ENCODE data around the gene DISC1.
"Not testable (repeated sequence)": the region's sequence is repeated elsewhere in the genome, so short reads cannot be mapped to it uniquely, and the experiment has no call there.

The DISC1 gene

DNA sequence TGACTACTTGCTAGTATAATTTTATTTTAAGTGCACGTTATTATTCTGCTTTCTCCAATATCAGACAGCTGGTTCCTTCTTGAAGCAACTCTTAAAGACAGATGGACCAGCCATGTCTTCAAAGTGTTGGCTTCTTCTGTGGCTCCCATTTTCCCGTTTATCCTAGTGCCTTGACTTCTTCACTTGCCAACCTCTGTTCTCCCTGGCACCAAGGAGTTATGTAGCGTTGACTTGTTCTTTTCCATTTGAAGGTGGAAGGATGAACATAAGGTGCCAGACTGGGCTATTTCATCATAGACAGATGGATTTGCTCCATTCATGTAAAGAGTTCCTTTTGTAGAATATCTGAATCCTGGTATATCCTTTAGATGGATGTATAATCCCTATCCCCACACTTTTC is 260.6 kb downstream of the DISC1 start:
- no peak for DNase-seq (ENCODE audit: low read depth in 2 of 2)

DNA sequence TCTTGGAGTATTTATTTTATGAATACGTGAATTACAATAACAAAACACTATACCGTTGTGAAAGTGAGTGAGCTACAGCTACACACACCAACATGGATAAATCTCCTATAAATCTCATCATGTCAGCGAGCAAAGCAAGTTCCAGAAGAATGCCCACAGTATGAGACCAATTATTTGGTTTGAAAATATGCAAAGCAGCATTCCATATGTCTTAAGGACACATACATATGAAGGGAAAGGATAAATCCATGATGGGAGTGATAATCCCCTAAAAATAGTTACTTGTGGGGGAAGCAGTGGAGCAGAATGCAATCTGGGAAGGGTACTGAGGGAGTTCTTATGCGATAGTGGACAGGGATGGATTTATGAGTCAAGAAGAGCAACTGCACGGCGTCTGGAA is 261.3 kb downstream of the DISC1 start:
- DNase-seq (ENCODE audit: low read depth in 2 of 2) = no peak

DNA sequence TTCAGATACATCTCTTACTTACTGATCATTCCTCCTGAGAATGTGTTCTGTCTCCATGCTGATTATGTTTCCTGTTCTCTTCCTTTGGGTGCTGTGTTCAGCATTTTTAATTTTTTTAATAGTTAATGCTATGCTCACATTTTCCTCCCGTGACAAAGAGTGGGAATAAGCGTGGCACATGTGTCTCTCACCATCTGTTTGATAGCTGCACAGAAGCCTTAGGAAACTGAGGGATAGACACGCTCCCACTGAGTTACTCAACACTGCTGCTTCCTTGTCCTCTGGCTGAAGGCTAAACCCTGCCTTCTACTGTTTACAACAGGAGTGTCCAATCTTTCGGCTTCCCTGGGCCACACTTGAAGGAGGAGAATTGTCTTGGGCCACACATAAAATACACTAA is 264.2 kb downstream of the DISC1 start:
- no peak for DNase-seq (ENCODE audit: low read depth in 2 of 2)

DNA sequence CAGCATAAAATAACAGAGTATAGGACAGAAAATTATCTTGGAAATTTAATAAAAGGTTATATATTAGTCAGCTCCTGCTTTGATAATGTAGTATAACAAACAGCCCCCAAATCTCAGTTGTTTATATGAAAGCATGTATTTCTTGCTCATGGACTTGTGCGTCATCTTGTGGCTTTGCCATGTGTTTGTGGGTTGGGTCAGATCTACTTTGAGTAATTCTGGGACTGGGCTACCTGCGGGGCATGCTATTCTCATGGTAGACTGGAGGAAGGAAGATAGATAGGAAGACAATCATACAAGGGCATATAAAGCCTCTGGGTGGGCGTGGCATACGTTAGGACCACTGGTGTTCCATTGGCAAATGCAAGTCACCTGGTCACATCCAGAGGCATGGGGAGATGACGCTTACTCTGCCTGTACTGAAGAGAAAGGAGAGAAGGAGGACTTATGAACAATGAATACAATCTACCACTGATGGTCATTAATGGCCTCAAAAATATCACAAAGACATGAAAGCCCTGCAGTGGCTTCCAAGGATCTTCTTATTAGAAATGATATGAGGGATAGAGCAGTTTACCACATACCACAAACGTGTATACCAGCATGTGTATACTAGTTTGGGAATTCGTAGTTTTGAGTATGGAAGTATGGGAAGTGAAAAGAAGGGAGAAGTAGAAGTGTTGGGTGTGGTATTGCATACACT is 267.0 kb downstream of the DISC1 start:
- DNase-seq (ENCODE audit: low read depth in 2 of 2) = no peak

DNA sequence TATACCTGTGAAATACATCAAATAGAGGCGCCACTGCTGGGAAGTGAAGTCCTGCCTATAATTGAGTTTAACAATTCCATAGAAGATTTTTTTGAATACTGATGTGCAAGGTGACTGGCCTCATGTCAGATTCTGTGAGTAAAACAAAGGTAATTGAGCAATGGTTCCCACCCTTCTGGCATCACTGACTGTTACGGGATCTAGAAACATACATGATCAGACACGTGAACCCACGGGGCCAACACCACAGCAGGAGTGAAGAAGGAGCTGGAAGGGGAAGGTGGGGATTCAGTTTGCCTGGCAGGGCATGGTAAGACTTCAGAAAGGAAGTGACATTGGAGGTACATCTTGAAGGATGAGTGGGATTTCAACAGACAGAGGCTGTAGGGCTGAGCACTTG is 270.2 kb downstream of the DISC1 start:
- no peak for DNase-seq (ENCODE audit: low read depth in 2 of 2)

DNA sequence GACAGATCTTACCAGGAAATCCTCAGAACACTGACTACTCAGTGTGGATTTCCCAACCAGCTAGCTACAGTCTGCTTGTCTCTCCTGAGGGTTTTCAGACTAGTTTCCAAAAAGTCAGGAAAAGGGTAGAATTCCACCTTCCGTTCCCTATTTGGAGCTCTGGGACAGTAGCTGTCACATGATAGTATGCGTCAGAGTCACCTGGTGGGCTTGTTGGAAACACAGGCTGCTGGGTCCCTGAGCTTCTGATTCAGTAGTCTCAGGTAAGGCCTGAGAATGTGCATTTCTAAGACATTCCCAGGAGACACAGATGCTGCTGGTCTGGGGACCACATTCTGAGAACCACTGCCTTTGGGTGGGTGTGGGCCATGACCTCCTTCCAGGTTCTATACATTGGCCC is 272.5 kb downstream of the DISC1 start:
- DNase-seq (ENCODE audit: low read depth in 2 of 2) = no peak

DNA sequence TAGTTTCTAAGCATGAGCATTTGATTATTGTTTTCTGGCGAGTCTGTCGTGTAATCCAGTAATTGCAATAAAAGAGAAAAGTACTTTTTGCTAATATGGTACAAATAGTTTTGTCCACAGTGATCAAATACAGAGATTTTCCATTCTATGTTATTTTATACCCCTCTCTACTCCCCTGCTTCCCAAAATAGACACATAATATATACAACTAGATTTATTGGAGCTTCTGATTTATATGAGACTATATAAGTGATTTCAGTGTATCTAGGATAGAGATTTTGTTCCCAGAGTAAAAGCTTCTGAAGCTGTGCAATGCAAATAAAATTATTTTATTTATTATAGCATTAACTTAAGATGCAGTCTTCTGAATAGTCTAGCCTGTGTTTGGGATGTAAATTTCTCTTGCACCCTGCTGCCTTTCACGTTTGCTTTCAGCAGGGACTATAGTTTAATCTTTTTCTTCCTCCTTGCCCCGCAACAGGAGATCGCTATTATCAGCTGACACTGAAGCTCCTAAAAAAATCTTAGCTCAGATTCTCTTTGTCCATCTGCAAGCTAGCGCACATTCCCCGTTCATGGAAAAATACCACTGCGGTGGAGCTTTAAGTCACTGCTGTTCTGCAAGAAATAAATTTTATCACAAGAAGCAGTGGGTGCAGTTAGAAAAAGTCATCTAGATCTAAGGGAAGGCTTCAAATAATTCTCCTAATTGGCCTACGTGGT is 273.3 kb downstream of the DISC1 start:
- DNase-seq (ENCODE audit: low read depth in 2 of 2) = no peak

DNA sequence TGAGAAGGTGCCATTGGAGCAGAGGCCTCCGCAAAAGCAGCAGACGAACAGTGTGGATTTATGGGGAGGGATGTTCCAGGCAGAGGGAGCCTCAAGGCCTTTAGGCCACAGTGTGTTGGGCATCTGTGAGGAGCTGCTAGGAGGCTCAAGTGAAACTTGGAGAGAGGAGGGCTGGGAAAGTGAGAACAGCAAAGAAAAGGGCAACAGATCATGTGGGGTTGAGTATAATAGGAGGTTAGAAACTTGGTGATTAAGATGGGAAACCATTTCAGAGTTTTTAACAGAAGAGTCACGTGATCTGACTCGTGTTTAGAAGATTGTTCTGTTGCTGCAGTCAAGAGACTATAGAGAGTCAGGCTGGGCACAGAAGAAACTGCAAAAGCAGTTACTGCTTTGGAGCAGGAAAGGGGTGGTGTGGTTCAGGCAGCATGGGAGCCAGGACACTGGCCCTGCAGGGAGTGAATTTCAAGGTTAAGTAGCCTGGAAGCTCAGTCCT is 277.0 kb downstream of the DISC1 start:
- no peak for DNase-seq (ENCODE audit: low read depth in 2 of 2)

DNA sequence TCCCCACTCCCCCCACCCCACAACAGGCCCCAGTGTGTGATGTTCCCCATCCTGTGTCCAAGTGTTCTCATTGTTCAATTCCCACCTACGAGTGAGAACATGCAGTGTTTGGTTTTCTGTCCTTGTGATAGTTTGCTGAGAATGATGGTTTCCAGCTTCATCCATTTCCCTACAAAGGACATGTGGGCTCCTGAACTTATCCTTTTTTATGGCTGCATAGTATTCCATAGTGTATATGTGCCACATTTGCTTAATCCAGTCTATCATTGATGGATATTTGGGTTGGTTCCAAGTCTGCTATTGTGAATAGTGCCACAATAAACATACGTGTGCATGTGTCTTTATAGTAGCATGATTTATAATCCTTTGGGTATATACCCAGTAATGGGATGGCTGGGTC is 280.7 kb downstream of the DISC1 start:
- not testable (repeated sequence) for DNase-seq (ENCODE audit: low read depth in 2 of 2)

DNA sequence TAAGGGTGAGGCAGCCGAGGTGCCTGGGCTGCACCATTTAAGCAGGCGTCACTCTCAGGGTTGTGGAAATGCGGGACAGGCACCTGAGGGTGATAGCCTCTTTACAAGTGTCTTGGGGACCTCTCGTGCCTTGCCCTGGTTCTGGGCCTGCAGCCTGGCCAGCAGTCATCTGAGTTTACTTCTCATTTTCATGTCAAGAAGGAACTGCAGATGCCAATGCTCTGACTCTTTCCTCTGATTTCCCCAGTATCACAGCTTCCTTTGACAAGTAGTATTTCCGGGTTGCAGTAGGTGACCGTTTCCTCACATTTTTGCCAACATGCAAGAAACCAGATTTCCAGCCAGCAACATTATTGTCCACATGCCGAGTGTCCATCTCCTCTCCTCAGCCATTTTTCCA is 286.9 kb downstream of the DISC1 start:
- DNase-seq (ENCODE audit: low read depth in 2 of 2) = no peak

DNA sequence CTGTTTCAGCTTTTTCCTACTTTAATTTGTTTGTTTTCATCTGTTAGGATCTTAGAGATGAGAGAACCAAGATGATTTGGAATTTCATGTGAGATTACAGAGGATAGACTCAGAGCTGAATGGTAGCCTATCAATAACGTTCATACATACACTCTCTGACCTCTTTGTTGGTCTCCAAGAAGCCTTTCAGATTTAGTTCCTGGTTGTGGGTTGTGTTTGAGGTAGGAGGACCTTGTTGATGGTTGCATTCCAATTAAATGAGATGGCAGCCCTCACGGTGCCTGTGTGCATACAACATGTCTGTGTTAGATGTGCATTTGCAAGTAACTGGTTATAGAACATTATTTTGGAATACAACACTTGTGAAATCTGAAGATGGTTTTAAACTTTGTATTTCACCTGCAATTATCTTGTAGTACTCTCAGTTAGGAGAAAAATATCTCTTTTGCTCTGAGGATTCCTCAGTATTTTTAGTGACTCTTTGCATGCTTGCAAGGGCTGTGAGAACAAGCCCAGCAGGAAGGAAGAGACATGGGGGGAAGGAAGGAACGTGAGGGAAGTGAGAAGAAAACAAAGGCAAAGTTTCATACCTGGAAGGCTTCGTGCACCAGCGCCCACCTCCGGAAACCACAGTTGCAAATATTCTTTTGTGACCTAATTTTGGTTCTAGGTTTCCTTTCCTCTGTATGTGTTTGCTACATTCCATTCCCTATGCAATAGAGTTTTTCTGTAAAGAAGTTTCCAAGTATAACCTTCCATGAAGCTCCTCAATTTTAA is 291.8 kb downstream of the DISC1 start:
- peak in 1 of 2 donors; percentile 9 for DNase-seq (ENCODE audit: low read depth in 2 of 2)

DNA sequence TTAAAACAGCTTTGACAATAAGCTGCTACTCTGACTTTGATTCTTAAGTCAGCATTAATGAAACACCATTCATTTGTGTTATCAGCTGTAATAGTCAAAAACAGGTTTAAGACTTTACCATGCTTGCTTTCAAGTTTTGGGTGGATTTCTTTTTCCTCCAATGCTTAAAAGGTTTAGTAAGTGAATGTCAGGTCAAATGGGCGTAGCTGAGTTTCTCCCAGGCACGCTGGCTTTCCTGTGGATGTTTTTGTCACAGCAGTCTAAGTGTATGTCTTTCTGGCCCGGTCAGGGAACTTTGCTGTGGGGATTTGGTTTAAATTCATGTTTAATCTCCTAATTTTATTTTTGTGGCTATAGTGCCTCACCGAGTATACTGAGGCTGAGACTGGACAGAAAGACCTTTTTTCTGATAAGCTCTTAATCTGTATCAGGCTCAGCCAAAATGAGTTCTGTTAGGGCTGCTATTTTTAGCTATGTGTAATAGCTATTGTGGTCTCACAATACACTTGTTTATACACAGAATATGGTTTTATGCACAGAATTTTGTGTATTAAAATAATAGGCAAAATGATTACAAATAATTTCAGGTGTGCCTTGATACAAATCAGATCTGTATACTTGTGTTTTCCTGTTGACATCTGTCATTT is 292.8 kb downstream of the DISC1 start:
- no peak for DNase-seq (ENCODE audit: low read depth in 2 of 2)

DNA sequence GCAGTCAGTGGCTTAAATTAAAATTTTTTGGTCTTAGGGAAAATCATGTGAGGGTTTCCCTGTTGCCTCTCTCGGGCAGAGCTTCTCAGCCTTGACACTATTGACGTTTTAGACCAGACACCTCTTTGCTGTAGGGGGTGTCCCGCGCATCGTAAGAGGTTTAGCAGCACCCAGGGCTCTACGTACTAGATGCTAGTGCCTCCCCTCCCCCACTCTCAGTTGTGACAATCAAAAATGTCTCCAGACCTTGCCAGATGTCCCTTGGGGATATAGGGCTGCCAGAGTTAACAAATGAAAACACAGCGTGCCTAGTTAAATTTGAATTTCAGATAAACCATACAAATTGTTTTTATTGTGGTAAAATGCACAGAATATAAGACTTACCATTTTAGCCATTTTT is 293.3 kb downstream of the DISC1 start:
- DNase-seq (ENCODE audit: low read depth in 2 of 2) = peak in 1 of 2 donors; percentile 20

DNA sequence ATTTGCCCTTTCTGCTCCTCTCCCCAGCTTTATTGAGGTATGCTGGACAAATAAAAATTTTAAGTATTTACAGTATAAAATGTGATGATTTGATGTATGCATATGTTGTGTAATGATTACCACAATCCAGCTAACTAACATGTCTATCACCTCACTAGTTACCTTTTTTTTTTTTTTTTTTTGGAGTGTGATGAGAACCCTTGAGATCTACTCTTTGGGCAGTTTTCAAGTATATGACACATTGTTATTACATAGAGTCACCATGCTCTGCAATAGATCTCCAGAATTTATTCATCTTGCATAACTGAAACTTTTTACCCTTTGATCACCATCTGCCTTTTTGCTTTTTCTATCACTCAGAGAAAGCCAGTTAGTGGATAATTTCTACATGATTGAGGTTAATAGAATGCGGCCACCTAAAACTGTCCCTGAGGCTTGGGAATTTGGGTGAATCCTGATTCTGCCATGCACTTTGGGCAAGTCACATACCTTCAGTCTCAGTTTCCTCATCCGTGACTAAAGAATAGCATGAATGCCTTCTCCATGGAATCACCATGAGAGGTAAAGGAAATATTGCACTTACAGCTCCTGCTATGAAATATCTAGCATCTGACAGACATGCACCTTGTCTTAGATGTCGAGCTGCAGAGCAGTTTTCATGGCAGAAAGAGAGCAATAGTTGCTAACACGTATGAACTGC is 295.2 kb downstream of the DISC1 start:
- DNase-seq (ENCODE audit: low read depth in 2 of 2) = no peak

DNA sequence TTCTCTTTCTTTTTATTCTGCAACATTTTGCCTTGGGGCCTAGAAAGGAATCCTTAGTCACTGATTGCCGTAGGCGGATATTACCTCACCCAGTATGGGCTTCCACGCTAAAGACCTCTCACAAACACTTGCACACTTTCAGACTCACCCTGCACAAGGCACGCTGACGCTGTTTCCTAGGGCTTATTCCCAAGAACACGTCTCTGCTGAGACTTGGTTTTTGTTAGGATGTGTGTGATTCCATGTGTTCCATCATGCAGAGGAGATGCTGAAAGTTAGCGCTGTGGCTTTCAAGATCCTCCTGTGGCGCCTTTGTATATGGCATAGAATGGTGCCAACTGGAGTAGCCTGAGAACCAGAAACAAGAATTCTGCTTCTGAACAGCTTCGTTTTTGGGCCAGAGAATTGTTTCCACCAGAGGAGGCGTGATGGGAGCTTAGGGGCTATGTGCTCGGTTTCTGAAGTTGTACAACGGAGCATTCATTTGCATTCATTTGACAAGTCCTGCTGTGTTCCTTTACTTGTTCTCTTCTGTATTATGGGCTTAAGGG is 297.0 kb downstream of the DISC1 start:
- no peak for DNase-seq (ENCODE audit: low read depth in 2 of 2)

DNA sequence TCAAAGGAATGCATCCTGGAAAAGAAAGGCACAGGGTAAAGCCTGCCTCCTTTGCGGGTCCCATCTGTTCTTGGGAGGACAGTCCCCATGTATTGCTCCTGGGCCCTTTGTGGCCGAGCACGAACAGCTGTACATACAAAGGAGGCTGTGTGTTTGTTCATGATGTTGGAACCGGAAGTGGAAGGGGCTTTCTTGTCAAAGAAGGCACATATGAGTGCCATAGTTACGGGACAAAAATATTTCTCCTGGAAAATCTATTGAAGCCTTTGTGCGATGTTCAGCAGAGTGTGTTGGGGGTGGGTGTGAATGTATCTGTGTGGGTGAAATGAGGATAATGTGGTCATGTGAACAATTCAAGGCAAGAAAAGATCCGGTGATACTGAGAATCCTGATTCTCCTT is 297.6 kb downstream of the DISC1 start:
- no peak for DNase-seq (ENCODE audit: low read depth in 2 of 2)

DNA sequence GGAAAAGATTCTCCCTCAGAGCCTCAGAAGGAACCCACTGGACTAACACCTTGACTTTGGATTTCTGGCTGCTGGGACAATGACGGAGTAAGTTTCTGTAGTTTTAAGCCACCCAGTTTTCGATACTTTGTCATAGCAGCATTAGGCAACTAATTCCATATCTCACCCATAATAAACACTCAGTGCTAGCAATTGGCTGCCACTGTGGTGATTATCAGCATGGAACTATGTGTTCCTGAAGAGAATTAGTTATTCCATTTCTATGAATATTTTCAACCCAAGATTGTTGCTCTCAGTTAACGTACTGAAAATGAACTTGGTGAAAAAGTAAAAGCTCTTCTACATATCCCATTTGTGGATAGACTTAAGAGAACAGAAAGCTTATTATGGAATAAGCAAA is 299.3 kb downstream of the DISC1 start:
- no peak for DNase-seq (ENCODE audit: low read depth in 2 of 2)

DNA sequence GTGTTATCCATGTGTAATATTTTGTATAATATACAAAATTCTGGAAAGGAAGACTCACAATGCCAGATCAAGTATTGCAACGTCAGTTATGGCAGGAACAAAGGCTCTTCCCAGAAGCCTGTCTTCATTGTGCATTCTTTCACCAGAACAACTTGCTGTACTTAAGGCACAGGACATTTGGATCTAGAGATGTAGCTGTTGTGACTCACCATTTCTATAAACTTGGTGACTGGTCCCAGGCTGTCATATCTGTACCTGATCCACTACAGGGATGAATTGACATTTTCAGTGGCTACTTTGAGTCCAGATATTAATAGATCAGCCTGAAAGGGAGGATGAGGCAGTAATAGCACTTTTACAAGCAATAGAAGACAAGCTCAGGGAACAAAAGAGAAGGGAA is 299.8 kb downstream of the DISC1 start:
- DNase-seq (ENCODE audit: low read depth in 2 of 2) = no peak

DNA sequence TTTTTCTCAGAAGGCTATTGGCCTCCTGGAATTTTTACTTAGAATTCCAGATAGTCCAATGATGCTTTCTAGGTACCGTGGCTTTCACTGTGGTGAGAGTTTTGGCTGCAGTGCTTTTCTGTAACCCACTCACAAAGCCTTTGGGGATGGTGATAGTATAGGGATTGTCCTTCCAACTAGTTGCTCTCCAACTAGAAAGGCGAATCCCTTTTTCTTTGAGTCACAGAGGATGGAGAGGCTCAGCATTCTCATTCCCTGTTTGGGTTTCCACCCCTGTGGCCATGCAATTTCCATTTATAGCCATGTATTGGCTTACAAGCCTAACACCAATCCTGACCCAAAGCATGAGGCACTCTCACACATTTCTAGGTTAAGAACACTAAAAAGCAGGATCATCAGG is 300.3 kb downstream of the DISC1 start:
- DNase-seq (ENCODE audit: low read depth in 2 of 2) = no peak

DNA sequence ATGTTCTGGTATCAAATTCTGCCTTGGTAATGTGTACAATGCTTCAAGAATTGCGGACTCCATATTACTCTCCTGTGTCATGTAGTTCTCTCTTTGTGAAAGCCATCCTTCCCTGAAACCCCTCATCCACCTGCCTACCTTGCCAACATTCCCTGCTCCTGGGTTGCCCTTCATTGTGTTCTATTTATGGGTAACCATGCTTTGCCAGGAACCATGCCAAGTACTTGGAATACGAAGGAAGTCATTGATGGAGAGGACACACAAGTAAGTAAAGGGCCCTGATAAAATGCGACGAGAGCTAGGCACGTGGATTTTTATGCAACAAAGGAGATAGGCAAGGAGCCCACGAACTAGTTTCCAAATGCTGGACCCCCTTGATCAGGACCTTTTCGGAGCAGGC is 300.8 kb downstream of the DISC1 start:
- DNase-seq (ENCODE audit: low read depth in 2 of 2) = no peak

DNA sequence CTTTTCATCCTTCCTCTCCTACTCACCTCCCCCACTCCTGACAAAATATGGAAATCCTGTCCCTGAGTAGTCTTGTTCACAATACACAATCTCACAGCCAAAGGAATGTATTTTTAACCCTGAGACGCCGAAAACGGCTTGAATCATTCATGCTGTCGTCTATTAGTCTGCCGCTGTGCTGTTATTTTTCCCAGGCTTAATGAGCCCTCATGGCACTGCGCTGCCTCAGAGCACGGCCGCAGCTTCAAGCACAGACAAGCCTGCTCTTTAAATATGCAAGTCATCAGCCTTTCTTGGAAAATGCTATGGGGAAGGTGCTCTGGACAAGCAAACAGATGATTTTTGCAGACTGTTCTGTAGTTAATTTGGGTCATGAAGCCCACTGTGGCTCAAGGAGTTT is 302.7 kb downstream of the DISC1 start:
- DNase-seq (ENCODE audit: low read depth in 2 of 2) = no peak

Data from stimulated activated CD8-positive, alpha-beta memory T cell treated with anti-CD3 and anti-CD28 coated beads, Interleukin-15, amount 100 ng/mL, for 48 hours (primary cell).